A673 (cell line): ENCODE measurements around the gene ZMAT5. TPM values are rescaled to one million over a fixed set of nuclear protein-coding genes. Genes with fewer than 3 reads are reported as not detected.

Experiments used
- BruUV-seq: library from RNA; stranded (reverse); fragments of 400-500 nt; replicated peaks from 2 replicates; lab custom pipeline; 2021; lab: Mats Ljungman, UMichigan
- CTCF ChIA-PET: fragments of 300-600 bp; sonication (Branson Sonifier 250); formaldehyde crosslinking; loops from one replicate; lab custom pipeline; 2022; ENCODE audit warnings: antibody characterized with exemption; lab: Charles Lee
- POLR2A ChIA-PET: fragments of 300-600 bp; sonication (Branson Sonifier 250); formaldehyde crosslinking; loops from one replicate; lab custom pipeline; 2022; ENCODE audit warnings: antibody characterized with exemption; ENCODE audit not compliant: low non-redundant PET; lab: Charles Lee
- DNase-seq: peaks from one replicate; pipeline ENCODE4 v3.0.0-alpha.2; 2015; ENCODE audit warnings: low spot score
- H3K27ac ChIP-seq: fragments of 200-600 bp; sonication (generic); 2 replicates; pipeline ENCODE4 v1.5.1; 2016; ENCODE audit warnings: mixed run types, low read depth, mild to moderate bottlenecking, mixed read lengths, antibody characterized with exemption, low read length; ENCODE audit not compliant: poor library complexity, severe bottlenecking
- H3K27me3 ChIP-seq: fragments of 200-600 bp; sonication (generic); replicated peaks from 2 replicates; pipeline ENCODE4 v1.6.1; 2017; ENCODE audit warnings: mixed run types, low read depth, mild to moderate bottlenecking, mixed read lengths, antibody characterized with exemption, low read length; ENCODE audit not compliant: insufficient read depth, poor library complexity
- H3K36me3 ChIP-seq: fragments of 200-600 bp; sonication (generic); 2 replicates; pipeline ENCODE4 v1.6.1; 2016; ENCODE audit warnings: mixed run types, mild to moderate bottlenecking, mixed read lengths, antibody characterized with exemption, low read length; ENCODE audit not compliant: insufficient read depth, poor library complexity, severe bottlenecking
- H3K4me1 ChIP-seq: fragments of 200-600 bp; sonication (generic); 2 replicates; pipeline ENCODE4 v1.6.1; 2017; ENCODE audit warnings: mixed run types, mild to moderate bottlenecking, mixed read lengths, antibody characterized with exemption, low read length; ENCODE audit not compliant: insufficient read depth, poor library complexity, severe bottlenecking
- H3K4me3 ChIP-seq: fragments of 200-600 bp; sonication (generic); 2 replicates; pipeline ENCODE4 v1.5.1; 2016; ENCODE audit warnings: low read depth, mixed run types, mild to moderate bottlenecking, mixed read lengths, low read length; ENCODE audit not compliant: poor library complexity, severe bottlenecking
- H3K9me3 ChIP-seq: fragments of 200-600 bp; sonication (generic); 2 replicates; pipeline ENCODE4 v1.6.1; 2016; ENCODE audit warnings: mixed run types, low read depth, mild to moderate bottlenecking, mixed read lengths, antibody characterized with exemption, low read length; ENCODE audit not compliant: poor library complexity, severe bottlenecking
- CTCF ChIP-seq: fragments of 300-800, 200-600 bp; sonication (generic); conservative IDR thresholded peaks from 2 replicates; pipeline ENCODE4 v1.5.1; 2017; ENCODE audit warnings: low read depth, mild to moderate bottlenecking, antibody characterized with exemption, low read length, moderate library complexity, mixed read lengths
- EZH2 ChIP-seq: fragments of 200-600 bp; sonication (generic); IDR thresholded peaks from 2 replicates; pipeline ENCODE4 v1.6.1; 2017; ENCODE audit warnings: borderline replicate concordance, low read depth, mild to moderate bottlenecking, mixed read lengths, antibody characterized with exemption, low read length; ENCODE audit not compliant: poor library complexity, severe bottlenecking
- intact Hi-C: fragments of 100-400 bp; cut with micrococcal nuclease; formaldehyde crosslinking; loops from one replicate; pipeline ENCODE4 v1.10.0; 2022; ENCODE audit not compliant: unreplicated experiment
- total RNA-seq: library from RNA; stranded (reverse); gene quantifications from 2 replicates; pipeline ENCODE4 v1.2.3, GENCODE V29; 2021

The ZMAT5 gene
- total RNA-seq, 1 experiment from 2014 or later, result 19.8 TPM

DNA sequence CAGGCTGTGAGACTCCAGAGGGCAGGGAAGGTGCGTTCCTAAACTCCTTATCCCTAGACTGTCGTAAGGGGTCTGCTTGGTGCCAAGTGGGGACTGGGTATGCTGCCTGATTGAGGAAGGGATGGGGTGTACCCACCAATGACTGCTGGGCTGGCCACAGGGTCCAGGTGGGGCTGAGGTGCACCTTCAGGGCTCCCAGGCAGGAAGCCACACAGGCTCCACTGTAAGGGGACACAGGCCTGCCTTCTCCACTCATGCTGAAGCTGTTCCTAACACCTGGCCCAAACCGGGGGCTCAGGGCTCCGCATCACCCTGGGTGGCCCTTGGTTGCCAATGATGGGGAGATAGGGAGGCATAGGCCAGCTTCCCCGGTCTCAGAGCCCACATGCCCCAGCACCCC lies 26.6 kb downstream of the ZMAT5 start:
- CTCF ChIA-PET, result no interaction called here
- Histone ChIP-seq H3K4me3 (no peak overlapping the region), H3K9me3 (no peaks in the 10 kb centered on the region), H3K4me1 (no peaks in the 10 kb centered on the region), H3K27me3 (no peaks in the 10 kb centered on the region), H3K27ac (no peak overlapping the region), H3K36me3 (no peaks in the 10 kb centered on the region)
- no peak for TF ChIP-seq EZH2
- no peak for TF ChIP-seq CTCF
- POLR2A ChIA-PET, result no interaction called here
- intact Hi-C loops, result no loop called here
- no peak for DNase-seq
- BruUV-seq, result no TSS peak

DNA sequence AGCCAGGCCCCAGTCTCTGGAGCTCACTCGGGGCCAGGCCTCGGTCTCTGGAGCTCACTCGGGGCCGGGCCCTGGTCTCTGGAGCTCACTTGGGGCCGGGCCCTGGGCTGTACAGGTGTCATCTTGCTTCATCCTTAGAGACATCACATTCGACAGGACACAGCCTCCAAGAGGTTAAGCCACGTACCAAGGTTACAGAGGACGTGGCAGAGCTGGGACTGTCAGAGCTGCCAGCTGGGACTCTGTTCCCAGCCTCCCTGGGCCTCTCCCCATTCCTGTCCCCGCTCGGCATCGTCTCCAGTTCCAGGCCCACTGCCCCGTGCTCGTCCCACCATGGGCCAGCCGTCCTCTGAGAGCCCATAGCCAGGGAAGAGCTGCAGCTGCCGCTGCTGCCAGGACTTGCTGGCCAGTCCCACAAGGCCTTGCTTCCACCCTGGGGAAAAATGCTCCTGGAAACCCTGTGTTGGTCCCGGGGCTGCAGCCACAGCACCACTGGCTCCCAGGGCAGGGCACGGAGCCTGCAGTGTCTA lies 27.4 kb downstream of the ZMAT5 start:
- CTCF ChIA-PET, result interaction anchor here (0.5 kb wide), 1 partner anchor 1043 kb away, joined by 3 read pairs; no protein-coding TSS in a partner anchor

DNA sequence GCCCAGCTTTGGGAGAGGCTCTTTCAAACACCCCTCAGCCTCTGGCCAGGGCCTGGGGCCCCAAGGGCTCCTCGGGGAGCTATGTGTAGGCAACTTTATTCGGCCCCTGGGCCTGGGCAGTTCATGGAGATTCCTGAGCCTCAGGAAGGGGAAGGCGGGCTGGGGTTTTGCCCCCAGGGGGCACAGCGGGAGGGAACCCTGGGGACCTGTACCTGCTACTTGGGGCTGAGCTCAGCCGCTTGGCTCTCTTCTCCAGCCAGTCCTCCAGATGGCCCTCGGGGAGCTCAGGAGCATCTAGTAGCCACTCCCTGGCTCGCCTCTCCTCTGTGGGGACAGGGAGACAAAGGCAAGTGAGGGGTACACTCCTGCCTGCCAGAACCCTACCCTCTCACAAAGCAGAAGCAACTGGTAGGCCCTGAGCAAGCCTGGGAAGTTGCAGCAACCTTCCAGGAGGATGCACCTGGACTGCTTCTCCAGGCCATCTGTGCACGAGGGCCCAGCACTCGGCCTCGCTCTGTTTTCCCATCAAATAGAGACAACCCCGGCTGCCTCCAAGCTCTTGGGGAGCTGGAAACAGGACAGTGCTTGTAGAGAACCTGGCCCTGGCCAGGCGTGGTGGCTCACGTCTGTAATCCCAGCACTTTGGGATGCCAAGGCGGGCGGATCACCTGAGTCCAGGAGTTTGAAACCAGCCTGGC lies 28.5 kb downstream of the ZMAT5 start:
- CTCF ChIA-PET, result no interaction called here
- TF ChIP-seq CTCF, result no peak
- no peak for TF ChIP-seq EZH2
- no TSS peak for BruUV-seq
- Histone ChIP-seq H3K27me3 (no peaks in the 10 kb centered on the region), H3K4me1 (peaks cover 10% of the 10 kb centered on the region), H3K4me3 (no peak overlapping the region), H3K36me3 (no peaks in the 10 kb centered on the region), H3K27ac (no peak overlapping the region), H3K9me3 (no peaks in the 10 kb centered on the region)
- POLR2A ChIA-PET, result no interaction called here
- intact Hi-C loops, result no loop called here
- no peak for DNase-seq

More for the DNA sequence above, 27.4 kb downstream of the ZMAT5 start:
- Histone ChIP-seq H3K36me3 (no peaks in the 10 kb centered on the region), H3K4me1 (no peaks in the 10 kb centered on the region), H3K27ac (no peak overlapping the region), H3K27me3 (no peaks in the 10 kb centered on the region), H3K9me3 (no peaks in the 10 kb centered on the region), H3K4me3 (no peak overlapping the region)
- POLR2A ChIA-PET, result no interaction called here
- no peak for DNase-seq
- TF ChIP-seq CTCF (no peak), EZH2 (no peak)
- intact Hi-C loops, result no loop called here
- BruUV-seq, result no TSS peak
